Neuronal stem cell (in vitro differentiated cells): ENCODE data around the gene DUSP9.
A peak's percentile ranks its signal among the peaks of the same experiment; 100 is the strongest.

ENCODE experiments used
- DNase-seq: peaks from one replicate; pipeline ENCODE4 v3.0.0-alpha.2; 2013; ENCODE audit warnings: low spot score
- H2AFZ ChIP-seq: one replicate; pipeline ENCODE4 v1.6.1; 2013; ENCODE audit warnings: mild to moderate bottlenecking, low read length, inconsistent platforms
- H2AK5ac ChIP-seq: 2 replicates; pipeline ENCODE4 v1.6.1; 2013; ENCODE audit warnings: low read depth, mild to moderate bottlenecking, inconsistent platforms, low read length, moderate library complexity, mixed read lengths
- H2BK120ac ChIP-seq: 2 replicates; pipeline ENCODE4 v1.6.1; 2013; ENCODE audit warnings: low read depth, mild to moderate bottlenecking, inconsistent platforms, low read length, moderate library complexity, mixed read lengths
- H2BK12ac ChIP-seq: one replicate; pipeline ENCODE4 v1.6.1; 2013; ENCODE audit warnings: low read length, inconsistent platforms
- H2BK15ac ChIP-seq: 2 replicates; pipeline ENCODE4 v1.6.1; 2013; ENCODE audit warnings: mild to moderate bottlenecking, low read length, inconsistent platforms, mixed read lengths
- H2BK5ac ChIP-seq: one replicate; pipeline ENCODE4 v1.6.1; 2013; ENCODE audit warnings: inconsistent platforms, mild to moderate bottlenecking, low read length, moderate library complexity
- H3K14ac ChIP-seq: one replicate; pipeline ENCODE4 v1.6.1; 2013; ENCODE audit warnings: low read length, inconsistent platforms
- H3K18ac ChIP-seq: 2 replicates; pipeline ENCODE4 v1.6.1; 2013; ENCODE audit warnings: low read length, inconsistent platforms
- H3K23ac ChIP-seq: 2 replicates; pipeline ENCODE4 v1.6.1; 2013; ENCODE audit warnings: low read depth, mild to moderate bottlenecking, mixed read lengths, low read length, inconsistent platforms; ENCODE audit not compliant: poor library complexity
- H3K27ac ChIP-seq: replicated peaks from 3 replicates; pipeline ENCODE4 v1.5.1; 2013; ENCODE audit warnings: low read length, inconsistent platforms
- H3K27me3 ChIP-seq, 3 experiments: 2 replicates each; pipeline ENCODE4 v1.6.1; 2013; ENCODE audit warnings: low read length in 3 of 3, mild to moderate bottlenecking in 2 of 3, inconsistent platforms in 1 of 3, low read depth in 1 of 3, mixed read lengths in 1 of 3, moderate library complexity in 1 of 3; ENCODE audit not compliant: control insufficient read depth in 3 of 3, insufficient read depth in 3 of 3
- H3K36me3 ChIP-seq, 2 donors: replicated peaks in 1 of 2; 2 replicates each; pipeline ENCODE4 v1.6.1; 2013; ENCODE audit warnings: low read length in 2 of 2; ENCODE audit not compliant: control insufficient read depth in 2 of 2, insufficient read depth in 2 of 2
- H3K4ac ChIP-seq: 2 replicates; pipeline ENCODE4 v1.6.1; 2013; ENCODE audit warnings: inconsistent platforms, mild to moderate bottlenecking, low read length, moderate library complexity
- H3K4me1 ChIP-seq, 2 donors: 1 replicate in 1 of 2; 2 replicates in 1 of 2; pipeline ENCODE4 v1.6.1; 2013; ENCODE audit warnings: low read length in 2 of 2, low read depth in 1 of 2; ENCODE audit not compliant: control insufficient read depth in 2 of 2, insufficient read depth in 1 of 2
- H3K4me2 ChIP-seq: one replicate; pipeline ENCODE4 v1.6.1; 2013; ENCODE audit warnings: mild to moderate bottlenecking, low read length, inconsistent platforms; ENCODE audit not compliant: insufficient read depth, poor library complexity, severe bottlenecking
- H3K4me3 ChIP-seq, 2 donors: 2 replicates each; pipeline ENCODE4 v1.5.1; 2013; ENCODE audit warnings: low read length in 2 of 2, mild to moderate bottlenecking in 2 of 2, inconsistent platforms in 1 of 2, moderate library complexity in 1 of 2
- H3K79me1 ChIP-seq: one replicate; pipeline ENCODE4 v1.6.1; 2013; ENCODE audit warnings: low read depth, mild to moderate bottlenecking, inconsistent platforms, low read length, moderate library complexity
- H3K9ac ChIP-seq: one replicate; pipeline ENCODE4 v1.6.1; 2013; ENCODE audit warnings: mild to moderate bottlenecking, low read depth, low read length, inconsistent platforms; ENCODE audit not compliant: poor library complexity
- H3K9me3 ChIP-seq, 2 donors: replicated peaks in 1 of 2; 2 replicates each; pipeline versions ENCODE3 to v1.6.1; 2013; ENCODE audit warnings: low read length in 2 of 2, mild to moderate bottlenecking in 2 of 2, inconsistent platforms in 1 of 2, low read depth in 1 of 2, mixed read lengths in 1 of 2, moderate library complexity in 1 of 2; ENCODE audit not compliant: control insufficient read depth in 2 of 2, insufficient read depth in 1 of 2
- H4K8ac ChIP-seq: one replicate; pipeline ENCODE4 v1.6.1; 2013; ENCODE audit warnings: low read depth, mild to moderate bottlenecking, inconsistent platforms, low read length, moderate library complexity
- H4K91ac ChIP-seq: one replicate; pipeline ENCODE4 v1.6.1; 2013; ENCODE audit warnings: low read length, low read depth, mild to moderate bottlenecking, inconsistent platforms; ENCODE audit not compliant: poor library complexity
- WGBS, 2 donors: extraction: QIAGEN DNeasy Blood & Tissue Kit; methylation state at CpG; one replicate each; pipeline ENCODE4 v1.1.7; 2013; ENCODE audit warnings: missing lambda C conversion rate in 2 of 2, mixed read lengths in 1 of 2; ENCODE audit not compliant: insufficient read length in 2 of 2, insufficient replicate concordance in 1 of 2; ENCODE audit errors: extremely low coverage in 2 of 2; 5-methylcytosine and 5-hydroxymethylcytosine counted together

DUSP9 gene

DNA sequence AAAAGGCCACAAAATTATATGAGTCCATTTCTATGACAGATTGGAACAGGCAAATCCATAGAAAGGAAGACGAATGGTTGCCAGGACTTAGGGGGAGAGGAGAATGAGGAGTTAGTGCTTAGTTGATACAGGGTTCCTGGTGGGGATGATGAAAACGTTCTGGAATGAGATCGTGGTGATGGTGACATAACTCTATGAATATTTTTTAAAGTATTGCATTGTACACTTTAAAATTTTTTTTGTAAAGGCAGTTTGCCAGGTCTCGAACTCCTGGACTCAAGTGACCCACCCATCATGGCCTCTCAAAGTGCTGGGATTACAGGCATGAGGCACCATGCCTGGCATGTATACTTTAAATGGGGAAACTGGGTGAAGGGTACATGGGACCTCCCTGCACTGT is 38.2 kb upstream of the DUSP9 start:
- no peak overlapping the region for H3K4me2 ChIP-seq
- no peaks in the 10 kb centered on the region for H3K9me3 ChIP-seq
- no peaks in the 10 kb centered on the region for H3K36me3 ChIP-seq
- no peak for DNase-seq
- H3K27me3 ChIP-seq = peaks cover 0 to 58% (median 3%) of the 10 kb centered on the region in 3 experiments
- H3K27ac ChIP-seq = no peak overlapping the region
- H4K8ac ChIP-seq = no peak overlapping the region
- H3K4me3 ChIP-seq = no peak overlapping the region
- no peak overlapping the region for H3K14ac ChIP-seq
- H2AK5ac ChIP-seq = no peak overlapping the region
- no peak overlapping the region for H3K9ac ChIP-seq
- H3K18ac ChIP-seq = no peak overlapping the region
- no peak overlapping the region for H2BK15ac ChIP-seq
- H2BK12ac ChIP-seq = no peak overlapping the region
- no peaks in the 10 kb centered on the region for H3K79me1 ChIP-seq
- peaks cover 0 to 7% of the 10 kb centered on the region in 2 donors for H3K4me1 ChIP-seq
- H3K4ac ChIP-seq = no peak overlapping the region
- H2BK5ac ChIP-seq = no peak overlapping the region
- H2AFZ ChIP-seq = no peak overlapping the region
- no peak overlapping the region for H3K23ac ChIP-seq
- no CpG with 5 or more reads among the region's 4 CpGs for WGBS, 2 donors
- no peak overlapping the region for H2BK120ac ChIP-seq
- no peak overlapping the region for H4K91ac ChIP-seq

DNA sequence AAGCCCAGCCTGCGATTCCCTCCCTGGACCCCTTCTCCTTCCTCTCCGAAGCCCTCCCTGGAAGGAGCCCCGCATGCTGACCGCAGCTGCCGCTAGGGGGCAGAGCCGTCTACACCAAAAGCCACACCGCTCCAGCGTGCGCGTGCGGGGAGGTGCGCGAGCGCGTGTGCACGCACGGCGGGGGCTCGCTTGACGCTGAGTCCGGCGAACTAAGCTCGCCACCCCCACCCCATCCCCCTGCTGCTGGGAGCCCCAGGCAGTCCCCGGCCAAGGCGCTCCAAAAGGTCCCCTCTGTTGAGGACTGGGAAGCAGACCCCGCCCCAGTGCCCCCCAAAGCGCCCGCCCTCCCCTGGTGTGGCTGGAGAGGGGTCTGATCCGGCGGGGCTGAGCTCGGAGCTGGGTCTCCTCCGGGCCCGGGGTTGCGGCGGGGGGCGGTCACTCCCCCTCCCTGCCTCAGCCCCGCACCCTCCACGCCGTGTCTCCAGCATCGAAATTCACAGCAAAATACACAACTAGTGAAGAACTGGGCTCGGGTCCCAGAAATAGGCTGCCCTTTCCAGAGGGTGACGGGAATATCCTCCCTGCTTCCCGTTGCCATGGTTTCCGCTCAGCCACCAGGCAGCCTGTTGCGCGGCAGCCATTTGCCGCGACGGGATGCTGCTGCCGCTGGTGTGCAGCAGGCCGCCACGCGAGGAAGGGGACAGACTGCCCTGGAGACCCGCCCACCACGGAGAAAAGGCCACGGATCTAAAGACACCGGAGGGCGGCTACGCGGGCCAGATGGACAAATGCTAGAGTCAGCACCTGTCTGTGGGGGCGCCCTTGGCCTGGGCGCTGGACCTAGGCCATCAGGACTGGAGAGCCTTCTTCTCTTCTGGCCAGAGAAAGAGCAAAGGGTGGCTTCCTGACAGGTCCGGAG is 36.8 kb upstream of the DUSP9 start:
- no peak overlapping the region for H2BK12ac ChIP-seq
- no peaks in the 10 kb centered on the region for H3K9me3 ChIP-seq
- H3K4ac ChIP-seq = no peak overlapping the region
- peak overlapping the region; percentile 91 for H2AFZ ChIP-seq
- H2BK15ac ChIP-seq = no peak overlapping the region
- no peaks in the 10 kb centered on the region for H3K79me1 ChIP-seq
- no peak overlapping the region for H3K23ac ChIP-seq
- H3K14ac ChIP-seq = no peak overlapping the region
- no peaks in the 10 kb centered on the region for H3K36me3 ChIP-seq
- peak overlapping the region; percentile 61 for H3K4me2 ChIP-seq
- DNase-seq = peak; percentile 67
- H3K18ac ChIP-seq = no peak overlapping the region
- WGBS, 2 donors = no CpG with 5 or more reads among the region's 63 CpGs
- no peak overlapping the region for H2BK120ac ChIP-seq
- H3K27ac ChIP-seq = no peak overlapping the region
- H4K8ac ChIP-seq = no peak overlapping the region
- H3K27me3 ChIP-seq = peaks cover 0 to 70% (median 3%) of the 10 kb centered on the region in 3 experiments
- H4K91ac ChIP-seq = no peak overlapping the region
- H3K9ac ChIP-seq = no peak overlapping the region
- no peak overlapping the region for H2AK5ac ChIP-seq
- H3K4me3 ChIP-seq = peak overlapping the region; percentile 37 to 73
- H3K4me1 ChIP-seq = peaks cover 0 to 7% of the 10 kb centered on the region in 2 donors
- H2BK5ac ChIP-seq = no peak overlapping the region

DNA sequence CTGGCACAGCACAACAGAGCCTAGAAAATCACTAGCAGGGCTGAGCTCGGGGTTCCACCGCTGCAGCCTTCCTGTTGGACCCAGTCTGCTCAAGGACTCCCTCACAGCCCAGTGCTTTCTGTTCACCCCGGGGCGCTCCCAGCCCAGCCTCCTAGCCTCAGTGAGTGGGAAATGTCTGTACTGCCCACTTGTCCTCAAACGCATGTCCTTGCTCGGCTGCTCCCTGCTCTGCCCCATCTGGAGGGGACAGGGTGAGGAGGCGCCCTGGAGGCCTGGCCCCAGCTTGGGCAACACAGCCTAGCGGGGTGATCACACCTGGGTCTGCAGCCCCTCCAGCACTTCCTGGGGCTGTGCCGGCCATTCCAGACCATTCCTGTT is 36.2 kb upstream of the DUSP9 start:
- H3K4me2 ChIP-seq = peak overlapping the region; percentile 61
- no peak for DNase-seq
- H3K27ac ChIP-seq = no peak overlapping the region
- no peak overlapping the region for H3K23ac ChIP-seq
- no peak overlapping the region for H2BK12ac ChIP-seq
- H3K4ac ChIP-seq = no peak overlapping the region
- no peaks in the 10 kb centered on the region for H3K36me3 ChIP-seq
- H3K4me3 ChIP-seq = peak overlapping the region in 1 of 2 donors; percentile 37
- H2BK15ac ChIP-seq = no peak overlapping the region
- H3K79me1 ChIP-seq = no peaks in the 10 kb centered on the region
- H3K27me3 ChIP-seq = peaks cover 0 to 71% (median 3%) of the 10 kb centered on the region in 3 experiments
- H2BK5ac ChIP-seq = no peak overlapping the region
- no peak overlapping the region for H4K8ac ChIP-seq
- H3K9ac ChIP-seq = no peak overlapping the region
- no peak overlapping the region for H2AK5ac ChIP-seq
- H3K14ac ChIP-seq = no peak overlapping the region
- H3K18ac ChIP-seq = peak overlapping the region; percentile 59
- no peaks in the 10 kb centered on the region for H3K9me3 ChIP-seq
- H4K91ac ChIP-seq = no peak overlapping the region
- no peak overlapping the region for H2BK120ac ChIP-seq
- H2AFZ ChIP-seq = peak overlapping the region; percentile 91
- no CpG with 5 or more reads among the region's 9 CpGs for WGBS, 2 donors
- H3K4me1 ChIP-seq = peaks cover 0 to 7% of the 10 kb centered on the region in 2 donors

DNA sequence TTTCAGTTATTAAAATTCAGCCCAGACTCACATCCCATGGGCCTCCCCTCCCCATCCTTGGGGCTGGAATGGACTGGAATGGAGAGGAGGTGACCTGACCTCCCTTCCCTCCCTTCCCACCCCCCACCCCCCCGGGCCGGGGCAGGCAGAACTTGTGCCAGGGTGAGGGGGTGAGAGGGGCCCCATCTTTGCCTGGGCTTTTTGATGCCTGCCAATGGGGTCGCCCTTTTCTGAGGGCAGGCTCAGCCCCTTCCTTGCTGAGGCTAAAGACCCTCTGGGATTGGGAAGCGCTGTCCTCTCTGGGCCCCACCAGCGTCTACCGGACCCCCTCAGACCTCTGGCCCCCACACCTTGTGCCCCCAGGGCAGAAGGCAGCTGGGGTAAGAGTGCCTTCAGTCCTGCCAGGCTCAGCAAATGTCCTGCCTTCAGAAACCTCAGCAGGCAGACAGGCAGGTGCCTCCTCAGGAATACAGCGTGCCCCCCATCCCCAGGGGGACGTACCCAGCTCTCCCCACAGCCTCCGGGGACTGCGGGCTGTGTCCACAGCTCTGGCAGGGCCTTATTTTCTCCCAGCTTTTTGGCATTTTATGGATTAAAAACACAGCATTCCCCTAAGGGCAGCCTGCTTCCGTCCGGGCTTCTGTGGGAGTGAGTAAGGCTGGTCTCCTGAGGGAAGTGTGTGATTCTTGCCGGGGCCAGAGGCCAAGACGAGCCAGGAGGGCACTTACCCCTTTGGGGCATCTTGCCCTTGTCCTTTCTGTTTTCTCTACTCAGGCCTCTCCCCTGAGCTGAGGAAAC is 35.5 kb upstream of the DUSP9 start:
- no peak overlapping the region for H3K23ac ChIP-seq
- no peak for DNase-seq
- no peak overlapping the region for H2BK15ac ChIP-seq
- H3K4me3 ChIP-seq = no peak overlapping the region
- no peak overlapping the region for H3K9ac ChIP-seq
- H3K27ac ChIP-seq = no peak overlapping the region
- H2AFZ ChIP-seq = peak overlapping the region; percentile 61
- H3K4ac ChIP-seq = no peak overlapping the region
- H2BK5ac ChIP-seq = no peak overlapping the region
- no peak overlapping the region for H3K4me2 ChIP-seq
- peaks cover 0 to 7% of the 10 kb centered on the region in 2 donors for H3K4me1 ChIP-seq
- no peak overlapping the region for H2BK120ac ChIP-seq
- H3K18ac ChIP-seq = no peak overlapping the region
- no peak overlapping the region for H3K14ac ChIP-seq
- no peaks in the 10 kb centered on the region for H3K36me3 ChIP-seq
- no peak overlapping the region for H2AK5ac ChIP-seq
- H4K8ac ChIP-seq = peak overlapping the region; percentile 17
- no peaks in the 10 kb centered on the region for H3K79me1 ChIP-seq
- H3K27me3 ChIP-seq = peaks cover 0 to 72% (median 3%) of the 10 kb centered on the region in 3 experiments
- no peak overlapping the region for H4K91ac ChIP-seq
- no peaks in the 10 kb centered on the region for H3K9me3 ChIP-seq
- no CpG with 5 or more reads among the region's 14 CpGs for WGBS, 2 donors
- H2BK12ac ChIP-seq = no peak overlapping the region
